IgD-negative memory B cell (primary cell): ENCODE measurements around the gene BLM. TPM values are rescaled to one million over a fixed set of nuclear protein-coding genes. Genes with fewer than 3 reads are reported as not detected.
A peak's percentile ranks its signal among the peaks of the same experiment; 100 is the strongest.

Source experiments
- H3K27ac Mint-ChIP-seq, 3 donors: one replicate each; pipeline ENCODE4 v1.8.0; 2020 to 2022; ENCODE audit warnings: mild to moderate bottlenecking in 3 of 3, mixed read lengths in 3 of 3, moderate library complexity in 1 of 3
- H3K27me3 Mint-ChIP-seq: one replicate; pipeline ENCODE4 v1.8.0; 2021; ENCODE audit warnings: mixed read lengths
- H3K36me3 Mint-ChIP-seq: one replicate; pipeline ENCODE4 v1.8.0; 2020; ENCODE audit warnings: mild to moderate bottlenecking, mixed read lengths
- H3K4me1 Mint-ChIP-seq, 3 donors: one replicate each; pipeline ENCODE4 v1.8.0; 2020 to 2022; ENCODE audit warnings: mixed read lengths in 3 of 3, mild to moderate bottlenecking in 1 of 3
- H3K4me3 Mint-ChIP-seq, 4 donors: one replicate each; pipeline ENCODE4 v1.8.0; 2020 to 2022; ENCODE audit warnings: mild to moderate bottlenecking in 4 of 4, mixed read lengths in 4 of 4, moderate library complexity in 3 of 4
- H3K9me3 Mint-ChIP-seq, 3 donors: one replicate each; pipeline ENCODE4 v1.8.0; 2020 to 2021; ENCODE audit warnings: mixed read lengths in 3 of 3, mild to moderate bottlenecking in 1 of 3
- polyA plus RNA-seq: library from polyadenylated mRNA; unstranded; fragments of 300-500 nt; fragmentation: Illumina TruSeq; gene quantifications from one replicate; pipeline ENCODE4 v1.2.3, GENCODE V29; 2021

Gene BLM
- polyA plus RNA-seq, 1 donor from 2014 or later: 14.4 TPM

- Mint-ChIP-seq H3K36me3 (peaks cover 2% of the 10 kb centered on the region), H3K9me3 (no peaks in the 10 kb centered on the region), H3K4me3 (no peak overlapping the region), H3K4me1 (peaks cover 19 to 24% (median 19%) of the 10 kb centered on the region in 3 donors), H3K27ac (no peak overlapping the region), H3K27me3 (no peaks in the 10 kb centered on the region)
Measured at GRCh38 chr15:90862487-90862886, 145.3 kb downstream of the BLM start.

- Mint-ChIP-seq H3K4me3 (peak overlapping the region in 1 of 4 donors; percentile 22), H3K27ac (peak overlapping the region in 1 of 3 donors; percentile 6), H3K9me3 (no peaks in the 10 kb centered on the region), H3K4me1 (peaks cover 13 to 18% (median 13%) of the 10 kb centered on the region in 3 donors), H3K27me3 (no peaks in the 10 kb centered on the region), H3K36me3 (peaks cover 2% of the 10 kb centered on the region)
Measured at GRCh38 chr15:90862964-90863778, 146.0 kb downstream of the BLM start.

GRCh38 chr15:90863987-90864386, 146.8 kb downstream of the BLM start:
- Mint-ChIP-seq H3K27me3 (no peaks in the 10 kb centered on the region), H3K36me3 (peaks cover 2% of the 10 kb centered on the region), H3K4me1 (peaks cover 16 to 22% (median 20%) of the 10 kb centered on the region in 3 donors), H3K9me3 (no peaks in the 10 kb centered on the region), H3K27ac (no peak overlapping the region), H3K4me3 (no peak overlapping the region)

GRCh38 chr15:90864507-90864906, 147.4 kb downstream of the BLM start:
- H3K4me1 Mint-ChIP-seq: peaks cover 15 to 28% (median 24%) of the 10 kb centered on the region in 3 donors
- no peak overlapping the region for H3K4me3 Mint-ChIP-seq
- no peaks in the 10 kb centered on the region for H3K27me3 Mint-ChIP-seq
- H3K36me3 Mint-ChIP-seq: peaks cover 2% of the 10 kb centered on the region
- no peak overlapping the region for H3K27ac Mint-ChIP-seq
- H3K9me3 Mint-ChIP-seq: no peaks in the 10 kb centered on the region

GRCh38 chr15:90865702-90866101, 148.6 kb downstream of the BLM start:
- Mint-ChIP-seq H3K27me3 (no peaks in the 10 kb centered on the region), H3K27ac (no peak overlapping the region), H3K4me3 (no peak overlapping the region), H3K36me3 (no peaks in the 10 kb centered on the region), H3K4me1 (peaks cover 26 to 40% (median 34%) of the 10 kb centered on the region in 3 donors), H3K9me3 (no peaks in the 10 kb centered on the region)

Other genes with a start within 250 kb of the BLM start
- gene CRTC3, start 187.4 kb upstream of the BLM start, polyA plus RNA-seq: 25.9 TPM
- gene FURIN, start 151.2 kb downstream of the BLM start, polyA plus RNA-seq: 9.7 TPM
- gene FES, start 167.2 kb downstream of the BLM start, polyA plus RNA-seq: 7.7 TPM
- 9.1 TPM for gene MAN2A2, start 186.0 kb downstream of the BLM start, polyA plus RNA-seq
- gene HDDC3, start 215.2 kb downstream of the BLM start, polyA plus RNA-seq: 29.4 TPM
- gene UNC45A, start 217.9 kb downstream of the BLM start, polyA plus RNA-seq: 65.3 TPM
- 6.0 TPM for gene RCCD1, start 237.5 kb downstream of the BLM start, polyA plus RNA-seq